T-helper 2 cell treated with Interferon-gamma antibody and Interleukin-4, amounts not matched to agents 5 μg/mL and 100 μg/mL, for 36 hours (primary cell): Measurements from ENCODE around the gene SRMS.

Experiments used
- DNase-seq: peaks from one replicate; pipeline ENCODE4 v3.0.0; 2021; ENCODE audit warnings: low spot score
- H3K27ac Mint-ChIP-seq: one replicate; pipeline ENCODE4 v1.8.0; 2021; ENCODE audit warnings: mild to moderate bottlenecking, mixed read lengths
- H3K27me3 Mint-ChIP-seq: one replicate; pipeline ENCODE4 v1.8.0; 2021; ENCODE audit warnings: low read depth, mixed read lengths
- H3K36me3 Mint-ChIP-seq: one replicate; pipeline ENCODE4 v1.8.0; 2021; ENCODE audit warnings: low read depth, mixed read lengths
- H3K4me1 Mint-ChIP-seq: one replicate; pipeline ENCODE4 v1.8.0; 2021; ENCODE audit warnings: low read depth, mixed read lengths
- H3K4me3 Mint-ChIP-seq: one replicate; pipeline ENCODE4 v1.8.0; 2022; ENCODE audit warnings: mild to moderate bottlenecking, moderate library complexity, mixed read lengths
- H3K9me3 Mint-ChIP-seq: one replicate; pipeline ENCODE4 v1.8.0; 2021; ENCODE audit warnings: mixed read lengths

Gene SRMS

DNA sequence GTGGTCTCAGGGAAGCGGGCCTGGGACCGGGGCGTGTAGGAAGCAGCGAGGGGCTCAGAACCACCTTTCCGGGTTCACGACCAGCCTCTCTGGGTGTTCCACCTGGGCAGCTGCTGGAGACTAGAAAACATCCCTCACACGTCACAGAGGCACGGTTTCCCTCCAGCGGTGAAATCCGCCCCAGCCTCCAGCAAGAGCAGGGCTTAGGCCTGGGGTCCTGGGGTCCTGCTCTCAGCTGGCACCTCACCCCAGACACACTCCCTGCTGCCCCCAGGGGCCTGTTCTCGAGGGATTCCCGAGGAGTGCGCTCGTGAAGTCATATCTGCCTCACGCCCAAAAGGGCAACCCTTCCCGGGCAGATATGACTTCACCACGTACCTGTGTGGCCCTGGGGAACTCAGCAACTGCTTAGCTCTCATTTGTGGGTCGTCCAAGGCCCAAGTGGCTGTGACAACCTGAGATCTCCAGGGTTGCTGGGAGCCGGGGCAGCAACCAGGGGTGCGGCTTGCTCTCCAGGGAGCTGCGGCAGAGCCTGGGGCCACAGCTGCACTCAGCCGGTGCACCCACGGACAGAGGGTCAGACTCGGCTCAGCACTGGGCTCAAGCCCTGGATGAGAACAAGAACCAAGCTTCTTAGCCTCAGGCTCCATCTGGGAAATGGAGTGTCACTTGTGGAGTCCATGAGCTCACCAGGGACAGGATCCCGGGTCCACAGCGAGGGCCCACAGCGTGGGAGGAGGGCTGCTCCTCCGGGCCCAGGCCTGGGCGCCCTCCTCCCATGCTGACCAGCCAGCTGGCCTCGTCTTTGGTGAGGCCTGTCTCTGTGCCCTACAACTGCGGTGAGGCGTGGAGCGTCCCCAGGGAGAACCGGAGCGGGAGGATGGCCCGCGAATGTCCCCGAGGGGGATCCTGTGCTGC lies 7.1 kb upstream of the SRMS start:
- peaks cover 12% of the 10 kb centered on the region for H3K4me1 Mint-ChIP-seq
- H3K27me3 Mint-ChIP-seq = peaks cover 14% of the 10 kb centered on the region
- H3K36me3 Mint-ChIP-seq = peaks cover 2% of the 10 kb centered on the region
- H3K27ac Mint-ChIP-seq = no peak overlapping the region
- DNase-seq = no peak
- H3K4me3 Mint-ChIP-seq = peak overlapping the region; percentile 43
- H3K9me3 Mint-ChIP-seq = no peaks in the 10 kb centered on the region

DNA sequence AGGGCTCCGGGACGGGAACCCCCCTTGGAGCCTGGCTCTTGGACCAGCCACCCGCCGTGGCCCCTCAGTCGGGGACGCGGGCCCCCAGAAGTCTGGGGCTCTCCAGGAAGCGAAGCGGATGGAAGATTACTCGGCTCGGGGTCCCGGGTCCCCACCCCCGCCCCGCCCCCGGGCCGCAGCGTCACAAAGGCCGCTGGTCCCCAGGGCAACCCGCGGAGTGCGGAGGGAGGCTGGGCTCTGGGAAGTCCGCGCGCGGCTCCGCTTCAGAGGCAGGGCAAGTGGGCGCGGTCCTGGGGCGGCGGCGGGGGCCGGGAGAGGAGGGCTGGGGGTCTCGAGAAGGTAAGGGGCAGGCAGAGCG lies 6.4 kb upstream of the SRMS start, which contains the start of gene FNDC11:
Gene FNDC11 (plus strand): TSS at position 227 of the 358 bp plus-strand sequence. CDS start 1,505 bp downstream, outside the sequence.
- DNase-seq = peak; percentile 49
- Mint-ChIP-seq H3K4me3 (peak within 1 kb of the TSS; percentile 73), H3K27ac (peak within 1 kb of the TSS; percentile 84), H3K9me3 (no peaks in the 10 kb centered on the region), H3K36me3 (no peaks in the 10 kb centered on the region), H3K27me3 (peaks cover 19% of the 10 kb centered on the region), H3K4me1 (peaks cover 12% of the 10 kb centered on the region)

DNA sequence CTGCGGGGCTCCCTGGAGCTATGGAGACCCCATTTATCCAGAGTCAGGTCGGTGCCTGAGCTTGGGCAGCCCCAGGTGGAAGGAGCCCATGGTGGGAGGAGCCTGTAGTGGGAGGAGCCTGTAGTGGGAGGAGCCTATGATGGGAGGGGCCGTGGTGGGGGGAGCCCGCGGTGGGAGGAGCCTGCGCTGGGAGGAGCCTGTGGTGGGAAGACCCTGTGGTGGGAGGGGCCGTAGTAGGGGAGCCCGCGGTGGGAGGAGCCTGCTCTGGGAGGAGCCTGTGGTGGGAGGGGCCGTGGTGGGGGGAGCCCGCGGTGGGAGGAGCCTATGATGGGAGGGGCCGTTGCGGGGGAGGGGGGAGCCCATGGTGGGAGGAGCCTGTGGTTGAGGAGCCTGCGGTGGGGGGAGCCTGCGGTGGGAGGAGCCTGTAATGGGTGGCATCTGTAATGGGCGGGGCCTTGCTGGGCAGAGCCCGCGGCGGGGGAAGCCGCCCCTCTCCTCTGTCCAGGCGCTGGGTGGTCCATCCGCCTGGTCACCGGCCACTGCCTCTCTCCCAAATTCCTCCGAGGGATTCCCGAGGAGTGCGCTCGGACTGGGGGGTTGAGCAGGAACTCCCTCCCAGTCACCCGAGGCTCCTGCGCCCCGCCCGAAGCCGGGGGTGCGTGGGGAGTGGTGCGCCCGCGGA lies 5.8 kb upstream of the SRMS start:
- Mint-ChIP-seq H3K4me1 (peaks cover 12% of the 10 kb centered on the region), H3K27me3 (peaks cover 19% of the 10 kb centered on the region), H3K27ac (peak overlapping the region; percentile 84), H3K36me3 (no peaks in the 10 kb centered on the region), H3K9me3 (no peaks in the 10 kb centered on the region), H3K4me3 (peak overlapping the region; percentile 73)
- peak; percentile 80 for DNase-seq

DNA sequence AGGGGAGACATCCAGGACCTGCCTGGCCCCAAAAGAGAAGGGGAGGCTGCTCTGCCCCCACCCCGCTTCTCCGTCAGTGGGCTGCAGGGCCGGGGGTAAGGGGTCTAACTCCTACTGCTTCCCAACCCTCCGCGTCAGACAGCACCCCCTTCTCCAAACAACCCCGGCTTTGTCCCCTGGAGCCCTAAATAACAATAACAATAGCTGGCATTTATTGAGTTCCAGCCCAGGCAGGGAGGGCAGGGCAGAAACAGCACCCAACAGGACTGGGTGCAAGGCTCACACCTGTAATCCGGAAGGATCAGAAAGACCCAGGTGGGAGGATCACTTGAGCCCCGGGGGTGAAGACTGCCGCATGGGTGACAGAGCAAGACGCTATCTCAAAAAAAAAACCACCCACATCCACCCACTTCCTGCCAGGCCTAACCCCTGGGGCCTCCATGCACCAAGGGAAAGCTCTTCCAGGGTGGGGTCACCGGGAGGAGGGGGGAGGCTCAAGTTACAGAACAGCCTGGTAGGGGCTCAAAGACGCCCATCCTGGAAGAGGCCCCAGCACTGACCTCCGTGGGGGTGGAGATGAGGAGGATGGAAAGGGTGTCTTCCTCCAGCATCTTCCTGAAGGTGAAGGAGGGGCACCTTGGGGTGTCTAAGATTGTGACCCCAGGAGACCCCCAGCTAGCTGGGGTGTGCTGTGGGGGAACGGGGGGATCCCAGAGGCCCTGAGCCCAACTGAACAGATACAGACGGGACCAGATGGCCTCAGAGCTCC lies 5.1 kb upstream of the SRMS start:
- peak; percentile 48 for DNase-seq
- Mint-ChIP-seq H3K27ac (peak overlapping the region; percentile 84), H3K27me3 (peaks cover 19% of the 10 kb centered on the region), H3K36me3 (no peaks in the 10 kb centered on the region), H3K4me1 (peaks cover 12% of the 10 kb centered on the region), H3K4me3 (peak overlapping the region; percentile 73), H3K9me3 (no peaks in the 10 kb centered on the region)

DNA sequence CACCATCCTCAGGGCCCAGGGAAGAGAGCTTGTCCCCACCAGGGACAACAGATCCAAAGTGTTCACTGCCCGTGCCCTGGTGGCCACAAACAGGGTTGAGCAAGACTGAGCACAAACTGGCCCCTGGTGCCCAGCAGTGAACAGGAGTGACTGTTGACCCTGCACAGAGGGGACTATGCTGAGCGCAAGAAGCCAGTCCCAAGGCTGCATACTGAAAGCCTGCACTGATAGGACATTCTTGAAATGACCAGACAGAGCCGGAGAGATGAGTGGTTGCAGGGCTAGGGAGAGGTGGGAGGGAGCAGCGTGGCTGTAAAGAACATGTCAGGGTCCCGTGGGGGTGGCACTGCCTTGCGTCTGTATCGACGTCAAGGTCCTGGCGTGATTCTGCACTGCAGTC lies 3.5 kb upstream of the SRMS start:
- Mint-ChIP-seq H3K4me1 (peaks cover 12% of the 10 kb centered on the region), H3K4me3 (no peak overlapping the region), H3K27ac (no peak overlapping the region), H3K27me3 (peaks cover 22% of the 10 kb centered on the region), H3K9me3 (no peaks in the 10 kb centered on the region), H3K36me3 (no peaks in the 10 kb centered on the region)
- no peak for DNase-seq

DNA sequence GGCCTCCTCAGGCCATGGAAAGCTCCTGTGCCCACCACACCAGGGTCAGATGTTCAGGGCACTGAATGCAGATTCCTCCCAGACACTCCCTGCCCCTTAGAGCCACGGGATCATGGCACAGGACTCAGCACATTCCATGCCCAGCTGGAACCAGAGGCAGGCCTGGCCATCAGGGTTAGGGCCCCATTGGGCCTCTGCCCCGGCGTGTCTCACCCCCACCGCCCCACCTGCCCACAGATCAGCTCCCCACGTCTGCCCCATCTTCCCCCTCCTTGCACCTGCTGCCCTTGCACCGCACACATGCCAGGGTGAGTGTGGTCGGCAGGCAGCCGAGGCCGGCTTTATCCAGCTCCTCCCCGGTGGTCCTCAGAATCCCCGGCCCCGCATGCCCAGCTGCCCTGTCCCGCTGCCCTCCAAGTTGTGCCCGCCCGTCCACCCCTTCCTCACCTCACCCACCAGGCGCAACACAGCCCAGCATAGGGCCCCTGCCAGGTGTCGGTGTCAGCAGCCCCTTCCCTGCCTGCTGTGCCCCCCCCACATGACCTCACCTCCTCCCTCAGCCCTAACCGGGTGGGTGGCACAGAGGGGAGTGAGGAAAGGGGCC lies 2.2 kb upstream of the SRMS start:
- no peaks in the 10 kb centered on the region for H3K9me3 Mint-ChIP-seq
- no peak overlapping the region for H3K4me3 Mint-ChIP-seq
- H3K36me3 Mint-ChIP-seq = no peaks in the 10 kb centered on the region
- DNase-seq = no peak
- H3K4me1 Mint-ChIP-seq = peaks cover 12% of the 10 kb centered on the region
- H3K27ac Mint-ChIP-seq = no peak overlapping the region
- H3K27me3 Mint-ChIP-seq = peaks cover 22% of the 10 kb centered on the region

DNA sequence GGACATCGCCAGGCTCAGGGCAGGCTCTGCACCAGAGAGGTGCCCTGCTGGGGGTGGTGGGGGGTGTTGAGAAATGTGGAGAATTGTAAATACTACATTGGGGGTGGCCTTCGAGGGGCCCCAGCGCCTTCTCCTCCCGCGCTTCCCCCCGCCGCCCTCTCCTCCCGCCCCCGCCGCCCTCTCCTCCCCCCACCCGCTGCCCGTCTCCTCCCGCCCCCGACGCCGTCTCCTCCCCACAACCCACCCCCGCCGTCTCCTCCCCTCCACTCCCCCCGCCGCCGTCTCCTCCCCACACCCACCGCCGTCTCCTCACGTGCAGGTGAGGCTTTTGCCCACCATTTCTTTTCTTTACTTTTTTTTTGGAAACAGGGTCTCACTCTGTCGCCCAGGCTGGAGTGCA lies 1.5 kb upstream of the SRMS start:
- DNase-seq = no peak
- no peak overlapping the region for H3K4me3 Mint-ChIP-seq
- H3K4me1 Mint-ChIP-seq = peaks cover 12% of the 10 kb centered on the region
- peaks cover 22% of the 10 kb centered on the region for H3K27me3 Mint-ChIP-seq
- H3K9me3 Mint-ChIP-seq = no peaks in the 10 kb centered on the region
- H3K27ac Mint-ChIP-seq = no peak overlapping the region
- no peaks in the 10 kb centered on the region for H3K36me3 Mint-ChIP-seq

DNA sequence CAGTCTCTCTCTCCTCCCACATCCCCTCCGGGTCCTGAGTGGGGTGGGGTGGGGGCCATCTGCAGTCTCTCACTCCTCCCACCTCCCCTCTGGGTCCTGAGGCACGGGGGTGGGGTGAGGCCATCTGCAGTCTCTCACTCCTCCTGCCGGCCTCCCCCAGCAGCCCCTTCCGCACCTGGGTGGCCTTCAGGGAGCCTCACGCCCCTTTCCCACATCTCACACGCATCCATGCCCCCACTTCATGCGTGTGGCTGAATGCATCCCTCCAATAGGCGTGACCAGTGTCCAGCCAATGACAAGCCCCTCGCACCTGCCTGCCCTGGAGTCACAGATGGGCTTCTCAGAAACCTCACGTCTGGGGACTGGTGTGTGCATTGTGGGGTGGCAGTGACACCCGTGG lies 993 bp upstream of the SRMS start:
- no peaks in the 10 kb centered on the region for H3K36me3 Mint-ChIP-seq
- no peak overlapping the region for H3K4me3 Mint-ChIP-seq
- H3K27ac Mint-ChIP-seq = no peak overlapping the region
- H3K4me1 Mint-ChIP-seq = peaks cover 12% of the 10 kb centered on the region
- H3K9me3 Mint-ChIP-seq = no peaks in the 10 kb centered on the region
- DNase-seq = no peak
- peaks cover 25% of the 10 kb centered on the region for H3K27me3 Mint-ChIP-seq

DNA sequence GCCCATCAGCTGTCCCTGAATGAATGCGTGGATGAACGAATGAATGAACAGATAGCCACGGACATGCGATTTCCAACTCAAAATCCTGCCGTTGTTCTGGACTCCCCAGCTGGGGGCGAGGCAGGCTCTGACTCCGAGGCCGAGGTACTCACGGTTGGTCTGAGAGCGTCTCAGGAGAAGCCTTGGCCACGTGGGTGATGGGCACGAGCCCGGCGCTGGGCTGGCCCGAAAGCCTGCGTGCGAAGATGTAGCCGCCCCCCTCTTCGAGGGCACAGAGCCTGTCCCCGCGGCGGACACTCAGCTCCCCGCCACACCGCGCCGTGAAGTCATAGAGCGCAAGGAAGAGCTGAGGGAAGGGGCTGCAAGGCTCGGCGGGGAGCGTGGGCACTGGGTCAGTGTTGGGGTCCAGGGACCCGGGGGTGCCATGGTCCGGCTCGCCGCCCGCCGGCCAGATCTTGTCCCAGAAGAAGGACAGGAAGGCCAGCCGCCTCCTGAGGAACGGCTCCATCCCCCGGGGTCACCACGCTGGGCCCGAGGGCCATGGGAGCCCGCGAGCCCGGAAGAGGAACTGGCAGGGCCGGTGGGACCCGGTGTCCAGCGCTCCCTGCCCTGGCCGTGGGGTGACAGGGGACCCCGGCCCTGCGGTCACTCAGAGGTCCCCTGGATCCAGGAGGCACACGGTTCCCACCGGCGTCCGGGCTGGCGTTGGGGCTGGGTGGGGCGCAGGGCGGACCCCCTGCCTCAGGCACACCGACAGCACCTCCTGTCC lies 409 bp downstream of the SRMS start:
- H3K27me3 Mint-ChIP-seq = peaks cover 17% of the 10 kb centered on the region
- H3K4me3 Mint-ChIP-seq = no peak overlapping the region
- H3K36me3 Mint-ChIP-seq = no peaks in the 10 kb centered on the region

DNA sequence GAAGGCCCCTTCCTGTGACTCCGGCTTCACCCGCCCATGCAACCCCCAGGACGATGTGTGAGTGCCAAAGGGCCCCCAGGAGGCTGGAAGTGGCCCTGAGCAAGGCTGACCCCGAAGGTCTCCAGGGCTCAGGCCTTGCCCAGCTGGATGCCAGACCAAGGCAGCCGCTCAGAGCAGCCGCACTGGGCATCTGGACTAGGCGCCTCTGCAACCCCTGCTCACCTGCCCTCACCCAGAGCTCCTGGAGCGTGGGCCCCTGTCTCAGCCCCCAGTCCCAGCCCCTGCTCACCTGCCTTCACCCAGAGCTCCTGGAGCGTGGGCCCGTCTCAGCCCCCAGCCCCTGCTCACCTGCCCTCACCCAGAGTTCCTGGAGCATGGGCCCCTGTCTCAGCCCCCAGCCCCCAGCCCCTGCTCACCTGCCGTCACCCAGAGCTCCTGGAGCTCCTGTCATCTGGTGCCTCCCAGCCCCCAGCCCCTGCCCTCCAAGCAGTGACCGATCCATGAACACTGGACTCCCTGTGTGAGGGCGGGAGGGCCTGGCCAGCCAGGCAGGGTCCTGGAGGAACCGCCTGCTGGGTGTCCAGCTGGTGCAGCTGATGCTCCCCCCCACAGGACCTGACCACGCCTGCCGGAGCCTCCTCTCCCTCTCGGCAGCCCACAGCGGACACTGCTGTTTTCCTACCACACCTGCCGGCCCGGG lies 1.1 kb downstream of the SRMS start:
- Mint-ChIP-seq H3K9me3 (no peaks in the 10 kb centered on the region), H3K4me3 (no peak overlapping the region), H3K4me1 (no peaks in the 10 kb centered on the region), H3K27me3 (peaks cover 17% of the 10 kb centered on the region), H3K36me3 (no peaks in the 10 kb centered on the region), H3K27ac (no peak overlapping the region)
- no peak for DNase-seq

More for the DNA sequence above, 409 bp downstream of the SRMS start:
- no peaks in the 10 kb centered on the region for H3K9me3 Mint-ChIP-seq
- DNase-seq = no peak
- H3K4me1 Mint-ChIP-seq = peaks cover 1% of the 10 kb centered on the region
- H3K27ac Mint-ChIP-seq = no peak overlapping the region

DNA sequence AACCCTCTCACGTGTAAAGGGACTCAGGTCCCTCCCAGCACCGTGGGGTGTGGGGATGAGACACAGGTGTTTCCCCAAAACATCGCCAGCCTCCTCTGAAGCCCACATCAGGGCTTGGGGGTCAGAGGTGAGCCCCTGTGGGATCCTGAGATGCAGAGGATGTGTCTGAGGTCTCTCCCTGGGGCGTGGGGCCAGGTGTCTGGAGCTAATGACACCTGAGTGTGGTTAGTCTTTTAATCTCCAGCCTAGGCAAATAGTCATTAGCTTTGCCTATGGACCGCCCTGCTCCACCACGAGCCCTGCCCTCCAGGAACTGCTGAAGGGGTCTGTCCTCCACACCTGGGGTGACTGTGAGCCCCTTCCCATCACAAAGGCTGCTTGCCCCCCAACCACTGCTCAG lies 1.7 kb downstream of the SRMS start:
- H3K36me3 Mint-ChIP-seq = no peaks in the 10 kb centered on the region
- H3K9me3 Mint-ChIP-seq = no peaks in the 10 kb centered on the region
- DNase-seq = no peak
- no peak overlapping the region for H3K4me3 Mint-ChIP-seq
- no peak overlapping the region for H3K27ac Mint-ChIP-seq
- H3K4me1 Mint-ChIP-seq = no peaks in the 10 kb centered on the region
- H3K27me3 Mint-ChIP-seq = peaks cover 14% of the 10 kb centered on the region

DNA sequence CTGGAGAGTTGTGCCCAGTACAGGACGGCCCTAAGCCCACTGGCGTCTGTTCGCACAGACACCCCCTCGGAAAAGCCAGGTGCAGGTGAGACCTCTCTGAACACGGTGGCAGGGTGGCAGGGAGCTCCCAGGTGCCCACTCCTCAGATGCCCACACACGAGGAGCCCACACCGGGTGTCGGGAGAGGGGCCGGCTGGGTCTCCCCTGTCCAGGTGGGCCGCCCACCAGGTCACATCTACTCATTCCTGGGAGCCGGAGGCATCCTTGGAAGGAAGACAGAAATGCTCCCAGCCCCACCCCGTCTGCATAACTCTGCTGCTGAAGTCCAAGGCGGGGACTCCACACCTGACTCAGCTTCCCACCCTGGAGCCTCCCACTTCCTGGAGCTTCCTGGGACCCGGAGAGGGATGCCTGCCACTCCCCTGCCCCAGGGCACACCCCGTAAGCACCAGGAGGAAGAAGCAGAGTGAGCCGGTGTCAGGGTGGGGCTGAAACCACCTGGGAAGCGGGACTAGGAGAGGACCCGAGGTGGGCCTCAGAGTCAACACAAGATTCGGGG lies 2.5 kb downstream of the SRMS start:
- peaks cover 12% of the 10 kb centered on the region for H3K27me3 Mint-ChIP-seq
- no peak overlapping the region for H3K4me3 Mint-ChIP-seq
- no peak overlapping the region for H3K27ac Mint-ChIP-seq
- no peaks in the 10 kb centered on the region for H3K36me3 Mint-ChIP-seq
- DNase-seq = no peak
- H3K9me3 Mint-ChIP-seq = no peaks in the 10 kb centered on the region
- H3K4me1 Mint-ChIP-seq = no peaks in the 10 kb centered on the region
